HuH-7.5 (cell line): ENCODE results near the gene ZXDC.

ENCODE experiments used
- DNase-seq: peaks from one replicate; pipeline ENCODE4 v3.0.0; 2011; ENCODE audit warnings: low spot score

Gene ZXDC

DNA sequence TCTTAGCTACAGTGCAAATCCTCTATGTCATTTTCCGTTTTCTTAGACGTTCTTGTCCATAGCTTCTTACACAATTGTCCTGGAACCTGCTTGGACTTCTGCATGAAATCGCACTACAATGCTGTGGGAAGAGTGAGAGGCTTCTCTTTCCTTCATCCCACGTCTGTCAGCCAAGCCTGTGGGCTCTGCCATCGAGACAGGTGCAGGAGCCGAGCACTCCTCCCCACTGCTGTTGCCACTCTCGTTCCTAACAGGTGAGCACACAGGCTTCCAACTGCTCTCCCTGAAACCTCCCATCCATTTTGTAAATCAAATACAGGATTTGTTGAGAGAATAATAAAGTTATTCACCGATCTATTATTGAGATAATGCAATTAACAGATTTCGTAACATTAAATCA is 23.5 kb downstream of the ZXDC start:
- DNase-seq: no peak

DNA sequence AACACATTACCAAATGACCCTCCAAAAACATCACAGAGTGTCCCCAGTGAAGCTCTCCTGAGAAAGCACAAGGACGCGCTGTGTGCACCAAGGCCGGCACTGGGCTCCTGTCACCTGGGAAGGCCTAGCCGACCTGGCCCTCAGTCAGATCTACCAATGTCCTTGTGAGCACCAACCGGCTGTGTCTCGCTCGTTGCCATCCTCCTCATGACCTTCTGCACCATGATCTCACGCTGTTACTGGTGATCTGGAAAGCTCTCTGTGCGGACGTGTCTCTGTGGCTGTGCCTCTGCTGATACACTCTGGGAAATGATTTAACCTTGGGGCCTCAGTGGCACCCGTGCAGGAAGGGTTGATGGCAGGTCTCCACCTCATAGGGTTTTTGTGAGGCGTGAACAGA is 24.2 kb downstream of the ZXDC start:
- no peak for DNase-seq

DNA sequence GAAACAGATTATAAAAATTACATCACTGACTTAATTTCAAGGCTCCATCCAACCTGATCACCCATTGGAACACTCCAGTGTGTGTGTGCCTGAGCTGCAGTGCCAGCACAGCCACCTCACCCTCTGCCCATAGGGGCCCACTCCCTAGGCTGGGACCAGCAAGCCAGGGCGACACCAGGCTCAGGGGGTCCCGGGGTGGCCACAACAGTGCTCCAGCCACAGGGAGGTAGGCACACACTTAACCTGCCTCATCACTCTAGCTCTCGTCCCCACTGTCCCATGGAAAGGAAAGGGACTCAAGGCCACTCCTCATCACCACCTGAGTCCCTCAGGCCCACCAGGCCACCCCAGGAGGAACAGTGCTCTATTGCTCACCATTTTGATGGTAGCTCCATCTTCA is 24.9 kb downstream of the ZXDC start:
- DNase-seq: no peak

DNA sequence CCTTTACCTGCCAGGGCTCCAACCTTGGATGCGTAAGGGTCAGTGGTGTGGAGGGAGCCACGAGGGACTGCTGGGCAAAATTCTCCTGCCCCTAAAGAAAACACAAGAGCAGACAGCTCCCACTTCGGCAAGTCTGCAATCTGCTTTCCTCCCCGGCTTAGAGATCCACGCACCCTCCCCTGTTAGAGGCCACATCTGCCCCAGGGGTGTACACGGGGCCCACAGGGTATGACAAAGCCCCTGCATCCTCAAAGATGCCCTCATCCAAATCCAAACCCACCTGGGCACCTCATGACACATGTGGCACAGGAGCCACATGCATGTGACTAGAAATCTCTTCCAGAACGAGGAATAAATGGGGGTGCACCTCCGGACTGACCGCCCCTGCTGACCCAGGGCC is 25.5 kb downstream of the ZXDC start:
- DNase-seq: no peak

DNA sequence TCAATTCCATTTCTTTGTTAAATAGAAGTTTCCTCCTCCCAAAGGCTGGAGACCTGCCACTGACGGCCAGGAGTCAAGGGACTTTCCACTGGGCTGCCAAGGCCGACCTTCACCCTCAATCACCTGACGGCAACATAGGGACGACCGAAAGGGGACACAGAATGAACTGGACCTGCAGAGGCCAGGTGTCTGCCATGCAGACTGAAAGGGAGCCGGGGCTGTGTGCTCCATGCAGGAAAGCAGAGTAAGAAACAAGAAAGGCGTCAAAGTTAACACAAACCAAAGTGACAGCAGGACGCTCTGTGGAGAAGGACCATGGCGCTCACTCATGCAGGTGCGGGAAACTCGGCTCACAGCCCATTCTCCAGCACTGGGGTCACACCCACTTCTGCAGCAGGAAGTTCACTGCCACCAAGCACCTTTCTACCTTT is 26.1 kb downstream of the ZXDC start:
- DNase-seq: no peak

DNA sequence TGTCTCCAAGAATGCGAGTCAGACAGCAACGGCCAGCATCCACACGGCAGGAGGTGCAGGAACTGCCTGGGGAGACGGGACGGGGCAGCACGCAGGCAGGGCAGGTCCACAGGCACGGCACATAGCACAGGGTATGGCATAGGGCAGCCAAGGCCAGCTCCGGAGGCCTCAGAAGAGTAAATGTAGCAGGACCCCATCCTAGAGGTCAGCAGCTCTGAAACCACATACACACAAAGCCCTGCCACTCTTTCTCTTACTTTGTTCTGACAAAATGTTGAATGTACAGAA is 26.9 kb downstream of the ZXDC start:
- no peak for DNase-seq

DNA sequence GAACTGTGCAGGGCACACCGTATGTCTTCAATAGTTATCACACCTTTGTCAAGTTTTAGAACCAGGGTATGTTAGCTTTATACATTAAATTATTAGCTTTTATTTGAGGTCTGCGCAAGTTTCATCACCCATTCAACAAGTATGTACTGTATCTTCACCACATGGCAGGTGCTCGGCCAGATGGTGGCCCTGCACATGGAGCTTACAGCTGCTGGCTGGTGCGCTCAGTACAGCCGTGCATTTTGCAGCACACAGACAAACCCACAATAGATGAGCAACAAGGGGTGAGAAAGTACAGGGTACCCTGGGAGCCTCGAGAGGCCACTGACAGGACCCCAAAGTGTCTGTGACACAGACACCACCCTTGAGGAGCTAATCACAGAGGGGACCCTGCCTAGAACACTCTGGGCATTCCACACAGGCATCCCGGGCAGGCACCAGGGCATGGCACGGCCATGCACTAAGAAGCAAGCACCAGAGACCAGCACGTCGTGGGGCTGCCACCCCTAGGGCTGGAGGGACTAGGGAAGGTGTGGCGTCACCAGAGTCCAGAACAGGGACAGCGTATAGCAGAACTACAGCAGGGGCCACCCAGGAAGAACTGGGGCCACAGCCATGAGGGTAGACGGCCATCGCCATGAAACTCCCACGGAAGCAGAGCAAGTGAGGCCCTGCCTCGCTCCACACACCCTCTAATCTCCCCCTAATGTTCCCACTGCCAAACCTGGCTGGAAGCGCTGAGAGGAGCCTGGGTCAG is 27.4 kb downstream of the ZXDC start:
- DNase-seq: no peak

DNA sequence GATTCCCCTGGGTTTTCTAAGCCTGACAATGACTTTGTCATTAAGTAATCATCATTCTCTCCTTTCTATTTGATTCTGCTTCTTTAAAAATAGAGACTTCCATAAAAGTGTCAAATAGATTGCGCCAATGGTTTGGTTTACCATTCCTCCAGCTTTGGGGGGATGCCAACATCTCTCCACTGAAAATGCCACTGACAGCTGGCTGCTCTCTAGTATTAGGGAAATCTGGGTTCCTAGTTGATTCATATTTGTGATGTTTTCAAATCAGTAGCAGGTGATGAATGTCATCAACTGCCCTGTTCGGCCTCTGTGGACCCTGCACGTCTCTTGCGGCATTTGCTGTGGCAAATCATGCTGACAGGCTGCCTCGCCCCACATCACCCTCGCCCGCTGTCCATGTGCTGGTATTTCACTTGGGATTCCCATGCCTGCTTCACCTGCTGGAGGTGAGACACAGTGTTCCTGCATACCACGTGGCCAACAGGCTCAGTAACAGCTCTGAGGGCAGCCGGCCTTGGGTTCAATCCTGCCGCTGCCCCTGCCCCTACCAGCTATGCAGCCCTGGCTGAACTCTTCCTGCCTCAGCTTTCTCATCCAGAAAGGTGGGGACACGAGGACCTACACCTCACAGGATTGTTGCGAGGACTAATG is 28.1 kb downstream of the ZXDC start:
- DNase-seq: no peak

DNA sequence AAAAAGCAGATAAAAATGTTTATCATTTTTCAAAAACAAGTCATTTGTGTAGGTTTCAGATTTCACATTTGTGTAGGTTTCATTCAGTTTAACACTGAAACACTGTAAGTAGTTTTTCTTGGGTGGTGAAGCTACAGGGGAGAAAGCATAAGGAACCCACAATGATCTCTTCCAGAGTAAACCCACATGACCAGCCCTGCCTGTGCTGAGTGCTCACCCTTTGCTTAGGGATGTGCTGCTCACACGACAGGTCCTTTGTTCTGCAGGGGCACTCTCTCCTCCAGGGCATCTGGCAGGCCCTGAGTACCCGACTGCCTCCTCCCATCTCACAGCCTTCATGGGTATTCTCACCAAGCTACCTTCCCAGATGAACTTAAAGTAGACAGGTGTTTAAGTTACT is 28.9 kb downstream of the ZXDC start:
- no peak for DNase-seq

DNA sequence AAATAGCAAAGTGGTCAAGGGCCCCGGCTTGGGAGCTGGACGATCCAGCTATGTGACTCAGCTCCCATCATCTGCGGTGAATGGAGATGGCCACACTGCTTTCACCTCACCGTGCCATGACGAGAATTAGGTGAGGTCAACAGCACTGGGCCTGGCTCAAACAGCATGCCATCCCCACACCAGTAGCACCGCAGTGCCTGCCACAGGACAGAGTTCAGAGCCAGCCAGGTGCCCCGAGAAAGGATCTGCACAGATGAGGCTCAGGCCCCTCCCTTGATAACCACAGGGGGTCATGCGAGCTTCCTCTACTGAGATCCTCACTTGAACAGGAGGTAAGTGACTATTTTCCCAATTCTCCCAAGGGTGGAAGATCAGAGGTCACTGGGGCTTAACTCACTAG is 29.4 kb downstream of the ZXDC start:
- DNase-seq: no peak

DNA sequence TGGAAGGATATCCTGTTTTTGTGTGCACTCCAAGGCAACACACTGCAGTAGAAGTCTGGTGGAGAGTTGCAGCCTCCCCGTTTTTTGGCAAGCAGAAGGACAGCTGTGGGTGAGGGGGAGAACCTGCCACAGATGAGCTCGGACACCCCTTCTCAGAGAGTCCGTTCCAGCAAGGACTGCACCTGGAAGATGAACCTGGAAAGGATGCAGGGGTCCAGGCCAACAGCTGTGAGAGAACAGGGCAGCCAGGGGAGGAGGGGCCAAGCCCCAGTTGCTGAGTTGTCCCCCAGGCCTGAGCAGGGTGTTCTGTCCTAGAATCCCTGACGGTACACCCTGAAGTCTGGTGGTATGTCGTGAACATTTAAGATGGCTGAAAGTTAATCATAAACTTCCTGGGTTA is 30.2 kb downstream of the ZXDC start:
- DNase-seq: no peak

DNA sequence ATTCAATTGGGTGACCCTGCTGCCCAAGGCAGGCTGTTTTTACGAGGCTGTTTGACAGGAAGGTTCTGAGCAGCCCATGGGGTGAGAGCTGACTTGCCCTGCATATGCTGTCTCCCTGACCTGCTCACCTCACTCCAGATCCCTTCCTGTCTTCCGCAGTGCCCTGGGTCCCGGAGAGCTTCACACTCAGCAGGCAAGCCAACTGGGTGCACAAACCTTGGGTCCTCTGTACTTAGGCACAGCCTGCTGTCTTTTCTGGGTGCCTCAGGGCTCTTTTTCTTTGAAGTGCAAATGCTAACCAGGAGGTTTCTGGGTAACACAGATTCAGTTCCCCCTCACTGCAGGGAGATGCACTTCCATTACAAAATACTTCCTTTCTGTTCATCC is 32.8 kb downstream of the ZXDC start:
- no peak for DNase-seq

DNA sequence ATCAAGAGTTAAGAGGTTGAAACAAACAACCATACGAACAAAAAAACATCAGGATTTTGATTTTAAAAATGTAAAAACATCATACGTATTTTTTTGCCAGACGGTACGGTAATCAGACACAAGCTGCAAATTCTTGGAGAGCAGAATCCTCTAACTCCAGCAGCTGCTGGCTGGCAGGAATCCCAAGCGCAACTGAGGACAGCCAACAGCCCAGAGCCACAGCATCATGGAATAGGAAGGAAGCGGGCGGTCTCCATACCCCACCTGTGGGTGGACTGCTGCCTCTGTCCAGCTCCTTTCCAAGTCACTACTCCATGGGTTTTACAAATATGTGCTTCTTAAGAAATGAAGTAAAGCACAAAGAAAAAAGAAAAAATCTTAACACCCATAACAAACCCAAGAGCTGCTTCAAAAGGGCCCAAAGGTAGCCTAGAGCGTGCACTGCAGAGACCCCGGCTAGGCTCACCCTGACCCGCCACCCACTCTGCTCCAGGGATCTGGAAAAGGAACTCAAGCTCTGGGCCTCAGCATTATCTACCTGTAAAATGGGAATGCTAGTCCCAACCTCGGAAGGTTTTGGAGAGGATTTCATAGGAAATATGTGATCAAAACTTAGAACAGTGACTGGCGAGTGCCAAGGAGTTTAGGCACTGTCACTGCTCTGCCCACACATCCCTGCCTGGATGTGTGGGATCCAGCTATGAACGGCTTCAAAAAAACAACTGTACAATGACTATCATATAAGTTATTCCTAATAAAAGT is 33.4 kb downstream of the ZXDC start:
- no peak for DNase-seq

DNA sequence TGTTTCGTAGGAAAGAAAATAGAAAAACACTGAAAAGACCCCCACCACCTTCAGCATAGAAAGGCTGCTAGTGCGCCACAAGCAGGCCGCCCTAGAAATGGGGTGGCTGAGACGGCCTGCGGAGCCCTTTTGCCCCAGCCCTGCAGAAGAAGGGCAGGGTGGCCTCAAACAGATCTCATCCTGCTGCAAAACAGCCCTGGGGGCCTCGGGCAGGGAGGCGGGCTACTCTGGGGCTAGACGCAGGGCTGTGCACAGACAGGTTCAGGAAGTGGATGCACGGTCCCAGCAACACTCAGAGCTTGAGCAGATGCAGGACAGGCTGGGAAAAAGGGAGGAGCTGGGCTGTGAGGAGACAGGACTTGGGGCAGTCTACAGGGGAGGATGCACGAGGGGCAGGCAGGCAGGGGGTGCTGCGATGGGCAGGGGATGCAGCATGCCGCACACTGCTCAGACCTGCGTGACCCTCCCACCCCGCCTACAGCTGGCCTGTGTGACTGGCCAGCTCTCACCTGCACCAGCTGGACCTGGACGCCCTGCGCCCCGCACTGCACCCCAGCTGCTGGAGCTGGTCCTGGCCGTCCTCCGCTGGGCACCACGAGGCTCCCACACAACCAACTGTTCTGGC is 34.3 kb downstream of the ZXDC start:
- DNase-seq: no peak

DNA sequence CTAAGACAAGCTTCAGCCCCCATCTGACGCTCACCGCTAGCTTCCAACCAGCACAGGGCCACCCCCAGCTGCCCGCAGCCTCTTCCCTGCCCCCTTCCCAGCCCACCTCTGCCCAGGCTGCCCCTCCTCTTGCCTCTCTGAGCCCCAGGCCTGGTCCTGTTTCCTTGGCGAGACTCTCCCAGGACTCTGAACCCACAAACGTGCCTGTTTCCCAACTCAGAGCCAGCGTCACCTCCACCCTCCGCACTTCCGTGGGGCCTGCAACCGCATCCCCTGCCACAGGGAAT is 35.0 kb downstream of the ZXDC start:
- no peak for DNase-seq

DNA sequence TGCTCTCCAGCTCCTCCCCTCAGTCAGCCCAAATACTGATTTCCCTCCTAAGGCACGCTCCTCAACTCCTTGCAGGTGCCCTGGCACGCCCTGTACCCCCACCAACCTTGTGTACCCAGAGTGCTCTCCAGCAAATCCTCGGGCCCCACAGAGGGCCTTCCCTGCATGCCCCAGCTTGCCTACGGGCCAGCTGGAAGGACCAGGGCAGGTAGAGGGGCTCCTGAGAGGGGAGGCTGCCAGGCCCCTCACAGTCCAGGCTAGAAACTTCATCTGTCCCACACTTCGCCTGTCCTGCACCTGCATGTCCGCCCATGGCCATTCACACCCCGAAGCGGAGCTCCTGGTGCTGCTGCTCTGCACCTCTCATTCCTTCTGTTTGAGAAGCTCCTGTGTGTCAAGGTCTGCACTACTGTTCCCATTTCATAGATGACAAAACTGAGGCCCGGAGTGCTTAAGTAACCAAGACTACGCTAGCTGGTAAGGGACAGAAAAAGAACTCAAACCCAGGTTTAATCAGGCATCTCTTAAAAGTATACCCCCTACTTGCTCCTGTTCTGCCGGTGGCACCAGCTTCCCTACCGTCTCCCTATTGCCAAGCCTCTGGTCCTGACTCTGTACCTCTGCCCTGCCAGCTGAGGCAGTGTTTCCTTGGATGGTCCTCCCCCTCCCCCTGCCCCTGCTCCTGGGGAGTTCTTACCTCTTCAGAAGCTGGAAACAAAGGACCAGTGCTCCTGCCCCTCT is 35.6 kb downstream of the ZXDC start:
- DNase-seq: no peak

DNA sequence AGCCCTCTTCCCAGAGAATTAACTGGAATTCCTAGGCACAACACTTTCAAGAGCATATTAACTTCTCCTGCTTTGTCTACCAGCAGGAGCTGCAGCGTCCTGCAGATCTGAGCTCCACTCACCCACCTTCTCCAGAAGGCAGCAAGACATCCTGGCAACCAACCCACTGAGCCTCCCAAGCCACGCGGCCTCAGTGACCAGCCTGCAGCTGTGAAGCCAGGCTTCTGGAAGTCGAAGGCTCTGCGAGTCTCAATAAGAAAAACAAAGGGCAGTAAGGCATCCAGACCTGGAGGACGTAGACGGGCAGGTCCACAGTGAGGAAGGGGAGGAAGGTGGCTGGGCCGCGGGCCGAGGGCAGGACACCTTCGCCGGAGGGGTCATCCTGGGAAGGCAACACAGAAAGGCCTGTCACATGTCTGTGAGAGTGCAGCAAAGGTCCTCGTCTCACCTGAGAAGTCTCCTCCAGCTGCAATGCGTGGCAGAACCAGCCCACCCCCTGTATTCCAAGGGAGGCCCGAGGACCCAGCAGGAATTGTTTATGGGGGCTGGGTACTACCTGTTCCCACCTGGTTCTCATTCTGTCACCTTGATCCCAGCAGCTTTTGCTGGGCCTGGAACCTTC is 36.2 kb downstream of the ZXDC start:
- no peak for DNase-seq

DNA sequence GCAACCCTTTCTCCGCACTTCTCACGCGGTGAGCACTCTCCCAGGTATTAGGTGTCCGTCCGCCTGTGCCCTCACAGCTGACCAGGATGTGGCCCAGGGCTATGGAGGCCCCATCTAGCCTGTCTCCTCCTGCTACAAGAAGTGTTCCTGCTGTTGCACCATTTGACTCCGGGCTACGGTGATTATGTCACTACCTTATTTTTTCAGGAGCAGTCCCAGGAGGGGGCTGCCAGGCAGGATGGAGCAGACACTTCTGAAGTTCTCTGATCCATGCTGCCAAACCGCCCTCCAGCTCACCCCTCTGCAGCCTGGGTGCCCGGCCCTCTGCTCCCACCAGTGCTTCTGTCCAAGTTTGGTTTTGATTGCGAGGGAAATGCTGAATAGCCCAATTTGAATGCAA is 36.9 kb downstream of the ZXDC start:
- no peak for DNase-seq

DNA sequence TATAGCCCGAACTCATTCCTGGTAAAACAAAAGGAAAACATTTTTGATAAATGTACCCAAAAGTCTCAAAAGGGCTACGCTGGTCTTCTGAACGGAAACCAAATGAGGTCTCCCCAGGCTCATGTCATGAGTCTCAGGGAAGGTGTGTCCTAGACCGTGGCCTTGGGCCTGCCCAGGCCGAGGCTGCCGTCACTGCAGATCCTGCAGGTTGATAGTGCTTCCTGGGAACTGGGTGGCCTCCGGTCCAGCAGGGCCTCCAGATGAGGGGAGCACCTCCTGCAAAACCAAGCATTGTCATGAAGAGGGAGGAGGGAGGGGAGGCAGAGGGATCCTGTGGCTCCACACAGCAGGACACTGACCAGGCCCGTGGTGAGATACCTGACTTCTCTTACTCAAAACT is 37.5 kb downstream of the ZXDC start:
- DNase-seq: no peak

DNA sequence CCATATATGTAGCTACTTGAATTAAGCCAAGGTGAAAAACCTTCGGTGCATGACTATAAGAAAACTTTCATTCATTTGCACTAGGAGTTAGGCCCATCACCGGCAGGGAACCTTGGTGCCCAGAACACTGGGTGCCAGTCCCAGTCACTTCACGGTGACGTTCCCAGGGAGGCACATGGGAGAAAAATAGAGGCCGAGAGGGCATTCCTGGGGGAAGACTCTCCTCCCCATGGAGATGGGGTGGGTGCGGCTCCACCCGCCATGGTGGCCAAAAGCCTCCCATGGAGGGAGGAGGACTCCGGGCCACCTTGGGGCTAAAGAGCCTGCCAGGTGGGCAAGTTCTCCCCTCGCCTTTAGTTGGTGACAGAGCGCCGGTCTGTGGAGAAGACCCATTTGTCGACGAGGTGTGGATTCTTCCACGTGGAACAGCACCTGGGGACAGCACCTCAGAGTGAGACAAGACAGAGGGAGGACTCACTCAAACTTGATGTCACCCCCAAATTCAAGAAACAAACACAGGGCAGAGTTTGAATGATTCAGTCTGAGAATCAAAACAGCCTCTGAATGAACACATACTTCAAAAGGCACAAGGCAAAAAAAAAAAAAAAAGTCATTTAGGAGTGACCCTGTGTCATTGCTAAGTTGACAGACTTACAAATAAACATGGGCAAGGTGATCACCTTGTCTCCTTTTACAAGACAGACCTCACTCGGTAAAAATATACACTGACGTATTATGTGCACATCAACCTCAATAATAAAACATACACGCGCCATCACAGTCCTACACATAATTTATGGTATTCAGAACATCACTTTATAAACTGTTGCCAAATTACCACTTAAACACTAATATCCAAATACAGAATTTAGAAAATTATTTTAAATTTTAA is 38.6 kb downstream of the ZXDC start:
- DNase-seq: no peak
